ENCODE results near the gene KIT.

The KIT gene

GRCh38 chr4:54660591-54660990, 2.8 kb downstream of the KIT start:
- DNase-seq (ENCODE audit: low read depth in 2 of 2): no peak

DNA sequence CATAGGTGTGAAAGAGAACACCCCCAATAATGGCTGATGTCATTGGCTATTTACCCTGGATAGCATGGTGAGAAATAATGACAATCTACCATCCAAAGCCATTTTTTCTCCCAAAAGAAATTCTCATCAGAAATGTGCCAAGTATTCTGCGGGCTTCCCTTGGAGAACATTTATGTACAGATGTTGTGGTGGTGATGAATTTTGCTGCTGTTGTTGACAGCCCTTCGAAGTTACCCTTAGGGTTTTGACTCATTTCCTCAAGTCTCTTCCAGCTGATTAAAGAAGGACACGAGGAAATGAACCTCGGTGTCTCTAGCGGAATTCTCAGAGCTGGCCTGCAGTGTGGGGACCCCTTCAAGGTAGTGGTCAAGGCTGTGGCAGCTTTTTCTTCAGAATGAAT, 3.4 kb downstream of the KIT start:
- DNase-seq (ENCODE audit: low read depth in 2 of 2): no peak

DNA sequence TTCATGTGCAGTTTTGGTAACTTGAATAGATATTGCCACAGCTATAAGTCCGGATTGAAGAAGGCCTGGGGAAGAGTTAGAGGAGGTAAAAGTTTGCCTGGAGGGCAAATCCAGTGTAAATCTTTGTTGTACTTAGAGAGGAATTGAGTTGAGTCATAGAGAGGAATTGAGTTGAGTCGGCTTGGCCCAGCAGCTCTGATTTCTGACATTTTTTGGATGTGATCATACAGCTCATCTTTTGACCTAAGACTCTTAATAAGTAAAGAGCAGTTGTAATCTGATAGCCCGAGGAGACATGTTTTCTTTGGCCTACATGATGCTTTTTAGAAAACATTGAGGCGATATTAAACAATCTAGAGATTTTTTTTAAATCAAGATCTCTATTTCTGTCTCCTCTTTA, 3.9 kb downstream of the KIT start:
- no peak for DNase-seq (ENCODE audit: low read depth in 2 of 2)

DNA sequence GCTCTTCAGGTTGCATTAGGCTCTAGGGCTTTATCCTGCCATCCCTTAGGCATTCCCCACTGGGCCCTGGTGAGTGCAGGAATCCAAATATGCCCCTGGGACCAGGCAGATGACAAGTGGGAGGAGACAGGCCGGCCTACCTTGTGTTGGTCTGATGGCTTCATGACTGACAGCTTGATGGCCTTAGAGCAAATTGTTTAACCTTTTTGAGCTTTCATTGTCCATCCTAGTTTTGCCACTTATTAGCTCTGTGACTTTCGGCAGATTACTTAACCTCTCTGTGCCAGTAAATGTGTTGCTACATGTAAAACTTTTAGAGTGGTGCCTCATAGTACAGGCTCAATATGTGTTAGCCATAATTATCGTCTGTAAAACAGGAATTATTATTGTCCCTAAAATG, 4.4 kb downstream of the KIT start:
- no peak for DNase-seq (ENCODE audit: low read depth in 2 of 2)

DNA sequence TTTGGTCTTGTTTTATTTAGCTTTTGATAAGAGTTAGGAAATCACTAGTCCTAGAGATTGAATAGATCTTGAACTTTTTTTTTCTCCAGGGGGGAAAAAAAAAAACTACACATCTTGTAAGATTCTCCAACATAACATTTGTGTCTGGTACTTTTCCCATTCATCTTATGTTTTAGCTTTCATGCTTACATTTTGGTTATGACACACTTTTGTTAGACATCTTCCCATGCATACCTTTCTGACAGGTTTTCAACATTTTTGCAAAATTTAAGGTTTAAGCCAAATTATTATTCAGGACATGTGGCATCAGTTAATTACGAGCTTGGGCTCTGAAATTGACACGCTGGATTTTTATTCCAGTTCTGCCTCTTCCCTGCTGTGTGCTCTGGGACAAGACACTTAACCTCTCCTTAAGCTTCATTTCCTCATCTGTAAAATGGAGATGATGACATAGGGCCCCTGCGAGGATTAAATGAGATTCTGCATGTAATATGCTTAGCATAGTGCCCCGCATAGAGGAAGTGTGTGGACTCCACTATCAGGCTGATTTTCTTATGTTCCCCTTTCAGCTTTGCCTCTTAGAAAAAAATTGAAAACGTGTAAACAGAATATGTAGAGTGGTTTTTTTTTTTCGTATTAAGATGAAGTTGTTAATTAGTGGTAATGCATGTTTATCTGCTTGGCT, 5.3 kb downstream of the KIT start:
- no peak for DNase-seq (ENCODE audit: low read depth in 2 of 2)

DNA sequence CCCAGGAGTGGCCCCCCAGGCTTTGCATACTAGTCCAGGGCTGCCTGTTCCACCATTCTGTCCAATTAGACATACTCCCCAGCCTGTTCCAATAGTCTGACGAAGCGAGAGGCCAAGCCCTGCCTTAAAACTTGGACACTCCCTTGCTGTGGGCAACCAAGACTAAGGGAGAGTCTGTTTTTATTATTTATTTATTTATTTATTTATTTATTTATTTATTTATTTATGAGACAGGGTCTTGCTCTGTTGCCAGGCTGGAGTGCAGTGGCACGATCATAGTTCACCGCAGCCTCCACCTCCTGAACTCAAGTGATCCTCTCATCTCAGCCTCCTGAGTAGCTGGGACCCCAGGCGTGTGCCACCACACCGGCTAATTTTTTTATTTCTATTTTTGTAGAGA, 6.6 kb downstream of the KIT start:
- no peak for DNase-seq (ENCODE audit: low read depth in 2 of 2)

- DNase-seq (ENCODE audit: low read depth in 2 of 2): no peak
Measured at GRCh38 chr4:54668014-54668611, 10.4 kb downstream of the KIT start.

- no peak for DNase-seq (ENCODE audit: low read depth in 2 of 2)
Measured at GRCh38 chr4:54669831-54670230, 12.1 kb downstream of the KIT start.

- no peak for DNase-seq (ENCODE audit: low read depth in 2 of 2)
Measured at GRCh38 chr4:54675721-54676461, 18.1 kb downstream of the KIT start.

DNA sequence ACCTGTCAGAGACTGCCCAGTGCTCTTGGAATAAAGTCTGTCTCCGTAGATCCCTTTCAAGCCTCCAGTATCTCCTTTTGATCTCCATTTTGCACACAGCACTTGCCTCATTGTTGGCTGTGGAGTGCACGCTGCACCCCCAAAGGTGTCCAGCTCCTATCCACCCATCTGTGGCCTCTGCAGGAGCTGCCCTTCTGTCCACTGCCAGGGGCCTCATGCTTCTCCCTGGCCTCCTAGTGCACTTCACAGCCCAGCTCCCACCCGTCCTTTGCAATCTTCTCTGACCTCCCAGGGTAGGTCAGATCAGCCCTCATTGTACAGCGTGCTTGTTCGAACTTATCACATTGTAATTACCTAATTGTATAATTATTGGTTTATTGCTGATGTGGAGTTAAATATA, 18.9 kb downstream of the KIT start:
- no peak for DNase-seq (ENCODE audit: low read depth in 2 of 2)

DNA sequence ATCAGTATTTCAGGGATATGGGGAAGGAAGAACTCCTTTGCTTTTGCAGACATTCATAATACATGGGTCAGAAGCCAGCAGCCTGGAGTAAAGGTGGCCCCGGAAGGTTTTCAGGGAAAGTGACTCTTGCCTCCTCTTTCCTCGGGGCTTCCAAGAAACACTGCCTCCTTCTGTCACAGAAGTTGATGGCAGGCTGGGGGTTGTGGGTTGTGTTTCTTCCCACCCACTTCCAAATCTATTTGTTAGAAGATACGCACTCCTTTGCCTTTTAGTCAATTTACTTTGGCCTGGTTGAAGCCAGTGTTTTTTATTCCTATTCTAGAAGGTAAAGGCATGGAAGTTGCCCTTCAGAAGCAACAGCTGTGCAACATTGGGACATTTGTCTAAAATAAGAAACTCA, 19.7 kb downstream of the KIT start:
- DNase-seq (ENCODE audit: low read depth in 2 of 2): no peak

DNA sequence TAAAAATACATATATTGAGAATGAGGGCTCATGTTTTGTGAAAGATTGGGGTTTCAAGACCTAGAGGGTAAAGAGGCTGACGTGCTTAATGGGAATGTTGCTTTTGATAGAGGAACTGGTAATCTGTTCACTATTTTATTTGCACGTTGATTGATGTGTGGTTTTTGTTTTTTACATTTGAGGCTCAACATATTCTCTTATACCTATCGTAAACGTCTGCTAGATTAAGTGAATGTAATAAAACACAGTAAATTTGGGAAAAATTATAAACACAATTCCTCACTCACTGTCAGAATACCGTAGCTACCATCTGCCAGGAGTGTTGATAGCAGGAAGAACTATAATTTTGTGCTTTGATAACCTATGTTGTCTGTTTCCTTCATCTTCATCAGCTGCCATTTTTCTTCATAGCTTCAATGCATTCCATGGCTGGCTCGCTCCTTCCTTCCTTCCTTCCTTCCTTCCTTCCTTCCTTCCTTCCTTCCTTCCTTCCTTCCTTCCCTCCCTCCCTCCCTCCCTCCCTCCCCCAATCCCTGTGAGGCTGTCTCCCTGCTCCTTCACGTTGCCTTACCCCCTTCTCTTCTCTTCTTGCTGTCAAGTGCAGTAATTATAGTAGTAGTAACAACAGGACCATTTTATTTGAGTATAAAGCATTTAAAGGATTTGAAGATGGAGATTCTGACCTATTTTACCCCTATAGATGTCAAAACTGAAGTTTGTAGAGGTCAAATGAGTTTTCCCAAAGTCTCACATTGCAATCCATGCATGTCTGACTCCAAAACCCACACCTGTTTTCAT, 20.3 kb downstream of the KIT start:
- no peak for DNase-seq (ENCODE audit: low read depth in 2 of 2)

- DNase-seq (ENCODE audit: low read depth in 2 of 2): no peak
Measured at GRCh38 chr4:54678826-54679225, 21.1 kb downstream of the KIT start.

DNA sequence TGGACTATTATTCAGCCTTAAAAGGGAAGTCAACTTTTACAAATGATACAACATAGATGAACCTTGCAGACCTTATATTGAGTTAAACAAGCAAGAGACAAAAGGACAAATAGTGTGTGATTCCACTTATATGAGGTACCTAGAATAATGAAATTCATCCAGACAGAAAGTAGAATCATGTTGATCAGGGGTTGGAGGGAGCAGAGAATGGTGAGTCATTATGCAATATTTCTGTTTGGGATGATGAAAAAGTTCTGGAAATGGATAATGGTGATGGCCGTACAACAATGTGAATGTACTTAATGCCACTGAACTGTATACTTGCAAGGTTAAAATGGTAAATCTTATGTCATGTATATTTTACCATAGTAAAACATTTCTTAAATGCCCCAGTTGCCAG, 22.1 kb downstream of the KIT start:
- DNase-seq (ENCODE audit: low read depth in 2 of 2): no peak

DNA sequence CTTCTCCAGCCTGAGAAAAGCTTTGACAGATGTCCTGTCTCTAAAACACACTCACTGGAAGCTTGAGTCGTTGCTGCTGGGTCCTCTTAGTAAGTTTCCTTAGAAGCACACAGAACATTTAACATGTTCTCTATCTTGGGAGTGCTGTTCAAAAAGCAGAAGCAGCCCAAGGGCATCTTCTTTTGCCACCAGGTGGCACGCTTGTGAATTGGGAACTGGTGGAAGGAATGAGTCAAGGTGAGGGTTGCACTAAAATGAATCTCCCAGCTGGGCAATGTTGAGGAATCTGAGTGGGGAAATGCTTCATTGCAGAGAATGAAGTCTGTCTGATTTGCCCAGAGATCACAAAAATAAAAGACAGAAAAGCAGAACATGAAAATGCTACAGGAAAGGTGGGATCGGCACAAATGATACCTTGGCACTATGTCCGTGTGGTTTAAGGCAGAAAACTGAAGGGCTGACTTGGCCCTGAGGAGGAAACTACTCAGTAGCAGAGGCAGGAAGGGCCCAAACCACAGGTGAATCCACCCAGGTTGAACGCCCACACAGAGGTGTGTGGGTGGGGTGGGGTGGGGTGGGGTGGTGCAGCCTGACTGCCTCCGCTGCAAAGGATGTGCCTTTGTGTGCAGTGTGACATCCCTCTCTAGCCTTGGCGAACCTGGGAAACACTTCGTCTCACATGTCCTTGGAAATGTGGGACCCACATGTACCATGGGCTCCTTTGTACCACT, 26.0 kb downstream of the KIT start:
- DNase-seq (ENCODE audit: low read depth in 2 of 2): peak in 1 of 2 donors; percentile 14

- no peak for DNase-seq (ENCODE audit: low read depth in 2 of 2)
Measured at GRCh38 chr4:54685810-54686209, 28.1 kb downstream of the KIT start.

DNA sequence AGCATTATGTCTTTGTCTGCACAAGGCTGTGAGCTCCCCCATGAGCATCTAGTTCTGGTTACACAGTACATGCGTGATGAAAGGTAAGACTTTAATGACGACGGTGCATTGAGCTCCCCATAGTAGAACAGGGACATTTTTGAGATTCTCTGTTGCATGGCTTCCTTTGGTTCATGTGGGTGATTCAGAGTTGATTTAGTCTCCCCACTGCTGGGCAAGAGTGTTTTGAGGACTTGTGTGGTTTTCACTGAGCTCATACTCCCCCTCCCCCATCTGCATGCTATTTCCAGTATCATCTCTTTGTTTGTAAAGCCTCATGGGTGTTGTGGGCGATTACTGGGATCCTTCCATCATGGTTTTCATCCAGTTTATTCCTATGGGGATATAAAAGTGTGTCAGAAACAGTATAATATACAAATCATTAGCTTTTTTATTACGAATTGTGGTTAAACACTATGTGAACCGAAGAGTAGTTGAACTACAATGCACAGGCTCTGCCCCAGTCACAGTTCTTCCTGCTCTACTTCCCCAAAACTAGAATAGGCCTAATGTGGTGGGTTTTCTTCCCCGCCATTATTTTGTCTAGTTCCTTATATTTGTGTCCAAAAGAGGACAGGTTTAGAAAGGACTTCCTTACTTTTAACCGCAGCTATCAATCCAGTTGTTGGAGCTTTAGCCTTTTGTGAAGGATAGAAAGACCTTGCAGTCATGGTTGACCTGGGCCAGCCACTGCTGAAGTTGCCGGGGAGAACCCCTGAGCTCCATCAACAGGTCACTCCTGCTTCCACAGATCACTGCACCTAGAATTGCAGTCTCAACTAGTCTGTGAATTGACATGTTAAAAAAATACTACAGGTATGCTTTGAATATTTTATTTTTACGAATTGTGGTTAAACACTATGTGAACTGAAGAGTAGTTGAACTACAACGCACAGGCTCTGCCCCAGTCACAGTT, 30.4 kb downstream of the KIT start:
- DNase-seq (ENCODE audit: low read depth in 2 of 2): no peak

GRCh38 chr4:54695337-54695736, 37.6 kb downstream of the KIT start:
- no peak for DNase-seq (ENCODE audit: low read depth in 2 of 2)

GRCh38 chr4:54695788-54696187, 38.0 kb downstream of the KIT start:
- DNase-seq (ENCODE audit: low read depth in 2 of 2): no peak

GRCh38 chr4:54696649-54697048, 38.9 kb downstream of the KIT start:
- DNase-seq (ENCODE audit: low read depth in 2 of 2): no peak

DNA sequence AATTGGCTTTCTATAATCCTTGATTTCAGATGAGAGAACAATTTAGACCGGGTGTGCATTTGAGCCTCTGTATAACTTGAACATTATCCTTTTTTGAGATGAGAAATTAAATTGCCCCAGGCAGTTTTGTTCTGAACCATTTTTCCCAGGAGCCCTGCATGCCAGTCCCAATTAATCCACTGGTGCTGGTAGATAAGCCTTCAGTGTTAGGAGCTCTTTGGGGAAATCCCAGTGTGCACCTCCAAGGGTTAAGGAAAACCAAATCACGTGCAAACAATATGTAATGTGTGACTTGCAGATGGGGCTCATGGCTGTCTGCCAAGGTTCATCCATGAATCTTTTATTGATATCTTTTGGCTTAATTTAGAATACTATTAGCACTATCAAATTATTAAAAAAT, 43.2 kb downstream of the KIT start:
- no peak for DNase-seq (ENCODE audit: low read depth in 2 of 2)
